Psoas muscle (tissue), 8 donors: ENCODE measurements around the gene PIANP. TPM values are rescaled to one million over a fixed set of nuclear protein-coding genes. Genes with fewer than 3 reads are reported as not detected.

Experiments
- ATAC-seq, 4 donors: fragments of 200-7000 bp; cut with Tn5 transposase; one replicate each; pipeline ENCODE4 v1.9.1; 2020; ENCODE audit warnings: moderate library complexity in 3 of 4, mild to moderate bottlenecking in 2 of 4
- DNase-seq, 2 donors: peaks; one replicate each; pipeline ENCODE4 v3.0.0-alpha.2; 2020
- H3K27ac ChIP-seq: fragments of 200-600 bp; one replicate; pipeline ENCODE4 v1.8.0; 2022
- H3K27me3 ChIP-seq, 3 donors: fragments of 200-600 bp in 1 of 3; one replicate each; pipeline versions ENCODE4 v1.6.1 to v1.8.0; 2013 to 2022; ENCODE audit warnings: low read length in 2 of 3, mild to moderate bottlenecking in 2 of 3, moderate library complexity in 1 of 3; ENCODE audit not compliant: insufficient read depth in 3 of 3
- H3K36me3 ChIP-seq, 2 donors: fragments of 200-600 bp in 1 of 2; one replicate each; pipeline versions ENCODE4 v1.6.1 to v1.8.0; 2013 to 2022; ENCODE audit warnings: low read depth in 1 of 2, mild to moderate bottlenecking in 1 of 2, moderate library complexity in 1 of 2; ENCODE audit not compliant: insufficient read depth in 1 of 2
- H3K4me1 ChIP-seq: fragments of 200-600 bp; one replicate; pipeline ENCODE4 v1.8.0; 2022
- H3K4me3 ChIP-seq: fragments of 200-600 bp; one replicate; pipeline ENCODE4 v1.8.0; 2022; ENCODE audit warnings: mild to moderate bottlenecking
- H3K9me3 ChIP-seq: fragments of 200-600 bp; one replicate; pipeline ENCODE4 v1.8.0; 2022
- CTCF ChIP-seq: fragments of 200-600 bp; IDR thresholded peaks from one replicate; pipeline ENCODE4 v1.8.0; 2022; ENCODE audit warnings: antibody characterized with exemption
- WGBS, 3 donors: extraction: QIAGEN DNeasy Blood & Tissue Kit; methylation state at CpG; one replicate each; pipeline versions ENCODE4 v1.1.6 to v1.1.7; 2013; 5-methylcytosine and 5-hydroxymethylcytosine counted together
- intact Hi-C, 2 donors: fragments of 100-400 bp; cut with DNase I; formaldehyde crosslinking; loops; one replicate each; pipeline versions ENCODE4 v1.11.0 to v1.14.2; 2022
- polyA plus RNA-seq, 3 donors: library from polyadenylated mRNA; stranded (reverse); fragments of 200-250 nt; gene quantifications; one replicate each; pipeline ENCODE4 v1.2.3, GENCODE V29; 2013
- total RNA-seq, 4 donors: library from RNA; stranded (reverse); fragmentation: NEBNext Ultra II Directional in 2 of 4; extraction: Animal tissue kit (Norgen Biotek cat#: 25700) in 2 of 4; gene quantifications; one replicate each; pipeline versions ENCODE4 v1.2.1 to v1.2.4, GENCODE V29; 2021 to 2023
- donor health status: healthy with polysubstance abuse.
- donor health status: DM: no; HTN: no; CAD: no; lungs with moderate emphysema.
- donor health status: Bipolar disorder and iron deficiency.
- donor health status: healthy.
- donor health status: DM: yes; HTN: yes; CAD: no.
- donor health status: DM: no; HTN: no; CAD: no.
- donor health status: DM: no; HTN: no; CAD: no.
- donor health status: DM: yes; HTN: yes; CAD: no.

Gene PIANP
- total and polyA plus RNA-seq, 7 donors: 0.10 to 0.21 (median 0.17) TPM; not detected in 2

- H3K9me3 ChIP-seq: no peaks in the 10 kb centered on the region
- no peak for TF ChIP-seq CTCF
- peaks cover 3% of the 10 kb centered on the region for H3K4me1 ChIP-seq
- no peak overlapping the region for H3K27ac ChIP-seq
- 65 to 75% (median 69%) methylated on average over 11 of the region's 11 CpGs for whole genome bisulfite sequencing, 3 donors
- intact Hi-C loops: no loop called here
- ATAC-seq: no peak
- peaks cover 0 to 50% (median 19%) of the 10 kb centered on the region in 3 donors for H3K27me3 ChIP-seq
- no peak for DNase-seq
- no peaks in the 10 kb centered on the region for H3K36me3 ChIP-seq
- H3K4me3 ChIP-seq: no peak overlapping the region
These were observed 5.1 kb downstream of the PIANP start for GRCh38 chr12:6695313-6696045.

- no peaks in the 10 kb centered on the region for H3K36me3 ChIP-seq
- no peak for ATAC-seq
- intact Hi-C loops: loop anchor here in 1 of 2 donors (5.0 kb wide), 1 partner anchor 77 kb away; no protein-coding TSS in a partner anchor
- TF ChIP-seq CTCF: no peak
- WGBS, 3 donors: 72 to 89% (median 75%) methylated on average over 9 of the region's 9 CpGs
- H3K27ac ChIP-seq: no peak overlapping the region
- peaks cover 9% of the 10 kb centered on the region for H3K4me1 ChIP-seq
- H3K27me3 ChIP-seq: peaks cover 0 to 43% (median 12%) of the 10 kb centered on the region in 3 donors
- H3K4me3 ChIP-seq: no peak overlapping the region
- H3K9me3 ChIP-seq: no peaks in the 10 kb centered on the region
- no peak for DNase-seq
These were observed 5.9 kb downstream of the PIANP start for GRCh38 chr12:6694701-6695100.

GRCh38 chr12:6693832-6694355, 6.7 kb downstream of the PIANP start:
- no peak overlapping the region for H3K27ac ChIP-seq
- no peak for TF ChIP-seq CTCF
- no peak for DNase-seq
- intact Hi-C loops: loop anchor here in 1 of 2 donors (5.0 kb wide), 1 partner anchor 77 kb away; no protein-coding TSS in a partner anchor
- H3K36me3 ChIP-seq: no peaks in the 10 kb centered on the region
- ATAC-seq: no peak
- H3K4me3 ChIP-seq: no peak overlapping the region
- WGBS, 3 donors: 55 to 75% (median 60%) methylated on average over 4 of the region's 4 CpGs
- no peaks in the 10 kb centered on the region for H3K9me3 ChIP-seq
- peaks cover 9% of the 10 kb centered on the region for H3K4me1 ChIP-seq
- H3K27me3 ChIP-seq: peaks cover 0 to 34% (median 7%) of the 10 kb centered on the region in 3 donors

- H3K27ac ChIP-seq: no peak overlapping the region
- H3K9me3 ChIP-seq: no peaks in the 10 kb centered on the region
- no peak for TF ChIP-seq CTCF
- WGBS, 3 donors: 23 to 59% (median 49%) methylated on average over 2 of the region's 2 CpGs
- intact Hi-C loops: loop anchor here in 1 of 2 donors (5.0 kb wide), 1 partner anchor 76 kb away; no protein-coding TSS in a partner anchor
- peaks cover 0 to 24% (median 5%) of the 10 kb centered on the region in 3 donors for H3K27me3 ChIP-seq
- H3K36me3 ChIP-seq: no peaks in the 10 kb centered on the region
- no peak for DNase-seq
- H3K4me3 ChIP-seq: no peak overlapping the region
- peaks cover 11% of the 10 kb centered on the region for H3K4me1 ChIP-seq
- ATAC-seq: no peak
These were observed 7.7 kb downstream of the PIANP start for GRCh38 chr12:6692888-6693287.
